ENCODE data around the gene USP6NL.
"Not testable (repeated sequence)": the region's sequence is repeated elsewhere in the genome, so short reads cannot be mapped to it uniquely, and the experiment has no call there.

The USP6NL gene

DNA sequence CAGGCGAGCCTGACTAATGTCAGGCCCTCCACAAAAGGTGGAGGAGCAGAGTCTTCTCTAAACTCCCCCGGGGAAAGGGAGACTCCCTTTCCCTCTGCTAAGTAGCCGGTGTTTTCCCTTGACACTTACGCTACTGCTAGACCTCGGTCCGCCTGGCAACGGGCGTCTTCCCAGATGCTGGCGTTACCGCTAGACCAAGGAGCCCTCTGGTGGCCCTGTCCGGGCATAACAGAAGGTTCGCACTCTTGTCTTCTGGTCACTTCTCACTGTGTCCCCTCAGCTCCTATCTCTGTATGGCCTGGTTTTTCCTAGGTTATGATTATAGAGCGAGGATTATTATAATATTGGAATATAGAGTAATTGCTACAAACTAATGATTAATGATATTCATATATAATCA is 116.5 kb downstream of the USP6NL start:
- H3K9me3 ChIP-seq (ENCODE audit: control insufficient read depth in 1 of 2, low read length in 2 of 2); H3K27me3 ChIP-seq (ENCODE audit: control insufficient read depth in 1 of 2, insufficient read depth in 2 of 2, low read length in 2 of 2); H3K27ac ChIP-seq (ENCODE audit: low read depth, low read length); H3K4me1 ChIP-seq (ENCODE audit: control insufficient read depth in 1 of 2, insufficient read depth in 2 of 2, low read length in 2 of 2); H3K9ac ChIP-seq (ENCODE audit: low read depth in 1 of 2, low read length in 2 of 2); H3K4me3 ChIP-seq (ENCODE audit: low read depth in 1 of 2, low read length in 2 of 2): not testable (repeated sequence)
- H3K36me3 ChIP-seq (ENCODE audit: control insufficient read depth in 1 of 2, insufficient read depth in 2 of 2, low read length in 2 of 2), result peaks cover 9 to 32% of the 10 kb centered on the region in 2 donors

GRCh38 chr10:11493646-11494045 is 117.8 kb downstream of the USP6NL start:
- Histone ChIP-seq H3K4me1 (ENCODE audit: control insufficient read depth in 1 of 2, insufficient read depth in 2 of 2, low read length in 2 of 2) (no peaks in the 10 kb centered on the region), H3K27ac (ENCODE audit: low read depth, low read length) (no peak overlapping the region), H3K4me3 (ENCODE audit: low read depth in 1 of 2, low read length in 2 of 2) (no peak overlapping the region), H3K36me3 (ENCODE audit: control insufficient read depth in 1 of 2, insufficient read depth in 2 of 2, low read length in 2 of 2) (peaks cover 14 to 32% of the 10 kb centered on the region in 2 donors), H3K9me3 (ENCODE audit: control insufficient read depth in 1 of 2, low read length in 2 of 2) (no peaks in the 10 kb centered on the region), H3K27me3 (ENCODE audit: control insufficient read depth in 1 of 2, insufficient read depth in 2 of 2, low read length in 2 of 2) (no peaks in the 10 kb centered on the region), H3K9ac (ENCODE audit: low read depth in 1 of 2, low read length in 2 of 2) (no peak overlapping the region)

DNA sequence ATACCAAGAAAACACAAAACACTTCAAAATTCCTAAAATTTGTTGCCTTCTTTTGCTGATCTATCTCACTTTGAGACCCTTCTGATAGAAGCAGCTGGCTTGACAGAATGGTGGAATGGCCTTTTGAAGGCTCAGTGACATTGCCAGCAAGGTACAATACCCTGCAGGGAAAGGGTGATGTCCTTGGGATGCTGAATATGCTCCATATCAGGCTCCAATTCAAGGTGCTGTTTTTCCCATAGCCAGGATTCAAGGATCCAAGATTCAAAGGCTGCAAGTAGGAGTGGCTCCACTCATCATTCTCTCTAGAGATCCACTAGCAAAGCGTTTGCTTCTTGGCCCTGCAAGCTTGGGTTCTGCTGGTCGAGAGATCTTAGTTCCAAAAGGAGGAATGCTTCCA is 120.4 kb downstream of the USP6NL start:
- H3K27me3 ChIP-seq (ENCODE audit: control insufficient read depth in 1 of 2, insufficient read depth in 2 of 2, low read length in 2 of 2), result no peaks in the 10 kb centered on the region
- H3K9me3 ChIP-seq (ENCODE audit: control insufficient read depth in 1 of 2, low read length in 2 of 2), result no peaks in the 10 kb centered on the region
- H3K4me3 ChIP-seq (ENCODE audit: low read depth in 1 of 2, low read length in 2 of 2), result no peak overlapping the region
- H3K9ac ChIP-seq (ENCODE audit: low read depth in 1 of 2, low read length in 2 of 2), result no peak overlapping the region
- H3K27ac ChIP-seq (ENCODE audit: low read depth, low read length), result no peak overlapping the region
- H3K4me1 ChIP-seq (ENCODE audit: control insufficient read depth in 1 of 2, insufficient read depth in 2 of 2, low read length in 2 of 2), result no peaks in the 10 kb centered on the region
- peaks cover 14 to 32% of the 10 kb centered on the region in 2 donors for H3K36me3 ChIP-seq (ENCODE audit: control insufficient read depth in 1 of 2, insufficient read depth in 2 of 2, low read length in 2 of 2)

- H3K27ac ChIP-seq (ENCODE audit: low read depth, low read length), result no peak overlapping the region
- H3K9ac ChIP-seq (ENCODE audit: low read depth in 1 of 2, low read length in 2 of 2), result no peak overlapping the region
- no peaks in the 10 kb centered on the region for H3K4me1 ChIP-seq (ENCODE audit: control insufficient read depth in 1 of 2, insufficient read depth in 2 of 2, low read length in 2 of 2)
- peaks cover 13 to 38% of the 10 kb centered on the region in 2 donors for H3K36me3 ChIP-seq (ENCODE audit: control insufficient read depth in 1 of 2, insufficient read depth in 2 of 2, low read length in 2 of 2)
- no peaks in the 10 kb centered on the region for H3K27me3 ChIP-seq (ENCODE audit: control insufficient read depth in 1 of 2, insufficient read depth in 2 of 2, low read length in 2 of 2)
- H3K9me3 ChIP-seq (ENCODE audit: control insufficient read depth in 1 of 2, low read length in 2 of 2), result no peaks in the 10 kb centered on the region
- H3K4me3 ChIP-seq (ENCODE audit: low read depth in 1 of 2, low read length in 2 of 2), result no peak overlapping the region
Measured at GRCh38 chr10:11489591-11489990, 121.9 kb downstream of the USP6NL start.

GRCh38 chr10:11488126-11488525 is 123.3 kb downstream of the USP6NL start:
- H3K4me1 ChIP-seq (ENCODE audit: control insufficient read depth in 1 of 2, insufficient read depth in 2 of 2, low read length in 2 of 2), result no peaks in the 10 kb centered on the region
- no peak overlapping the region for H3K4me3 ChIP-seq (ENCODE audit: low read depth in 1 of 2, low read length in 2 of 2)
- H3K9me3 ChIP-seq (ENCODE audit: control insufficient read depth in 1 of 2, low read length in 2 of 2), result no peaks in the 10 kb centered on the region
- H3K27me3 ChIP-seq (ENCODE audit: control insufficient read depth in 1 of 2, insufficient read depth in 2 of 2, low read length in 2 of 2), result no peaks in the 10 kb centered on the region
- H3K9ac ChIP-seq (ENCODE audit: low read depth in 1 of 2, low read length in 2 of 2), result no peak overlapping the region
- H3K36me3 ChIP-seq (ENCODE audit: control insufficient read depth in 1 of 2, insufficient read depth in 2 of 2, low read length in 2 of 2), result peaks cover 16 to 36% of the 10 kb centered on the region in 2 donors
- no peak overlapping the region for H3K27ac ChIP-seq (ENCODE audit: low read depth, low read length)

- no peak overlapping the region for H3K9ac ChIP-seq (ENCODE audit: low read depth in 1 of 2, low read length in 2 of 2)
- H3K4me3 ChIP-seq (ENCODE audit: low read depth in 1 of 2, low read length in 2 of 2), result no peak overlapping the region
- H3K9me3 ChIP-seq (ENCODE audit: control insufficient read depth in 1 of 2, low read length in 2 of 2), result no peaks in the 10 kb centered on the region
- H3K27me3 ChIP-seq (ENCODE audit: control insufficient read depth in 1 of 2, insufficient read depth in 2 of 2, low read length in 2 of 2), result no peaks in the 10 kb centered on the region
- no peaks in the 10 kb centered on the region for H3K4me1 ChIP-seq (ENCODE audit: control insufficient read depth in 1 of 2, insufficient read depth in 2 of 2, low read length in 2 of 2)
- H3K27ac ChIP-seq (ENCODE audit: low read depth, low read length), result no peak overlapping the region
- H3K36me3 ChIP-seq (ENCODE audit: control insufficient read depth in 1 of 2, insufficient read depth in 2 of 2, low read length in 2 of 2), result peaks cover 17% of the 10 kb centered on the region in 2 donors
Measured at GRCh38 chr10:11483201-11484148, 128.0 kb downstream of the USP6NL start.

DNA sequence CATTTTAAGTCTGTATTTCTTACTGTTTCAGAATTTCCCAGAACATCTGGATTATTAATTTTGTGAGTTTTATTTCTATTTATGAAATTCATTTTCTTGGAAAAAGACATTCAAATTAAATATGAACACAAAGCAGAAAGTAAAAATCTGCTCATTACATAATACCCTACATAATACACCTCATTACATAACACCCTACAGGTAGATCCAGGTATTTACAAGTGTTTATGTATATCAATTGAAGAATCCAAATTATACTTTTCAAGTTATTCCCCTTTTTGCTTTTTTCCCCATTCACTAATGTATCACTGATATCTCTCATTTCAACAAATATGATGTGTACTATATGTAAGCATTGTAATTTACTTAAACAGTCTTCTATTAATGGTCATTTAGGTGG is 129.1 kb downstream of the USP6NL start:
- no peak overlapping the region for H3K9ac ChIP-seq (ENCODE audit: low read depth in 1 of 2, low read length in 2 of 2)
- no peaks in the 10 kb centered on the region for H3K27me3 ChIP-seq (ENCODE audit: control insufficient read depth in 1 of 2, insufficient read depth in 2 of 2, low read length in 2 of 2)
- peaks cover 17 to 19% of the 10 kb centered on the region in 2 donors for H3K36me3 ChIP-seq (ENCODE audit: control insufficient read depth in 1 of 2, insufficient read depth in 2 of 2, low read length in 2 of 2)
- no peak overlapping the region for H3K4me3 ChIP-seq (ENCODE audit: low read depth in 1 of 2, low read length in 2 of 2)
- no peak overlapping the region for H3K27ac ChIP-seq (ENCODE audit: low read depth, low read length)
- H3K9me3 ChIP-seq (ENCODE audit: control insufficient read depth in 1 of 2, low read length in 2 of 2), result no peaks in the 10 kb centered on the region
- no peaks in the 10 kb centered on the region for H3K4me1 ChIP-seq (ENCODE audit: control insufficient read depth in 1 of 2, insufficient read depth in 2 of 2, low read length in 2 of 2)

GRCh38 chr10:11480687-11481086 is 130.8 kb downstream of the USP6NL start:
- Histone ChIP-seq H3K9me3 (ENCODE audit: control insufficient read depth in 1 of 2, low read length in 2 of 2) (no peaks in the 10 kb centered on the region), H3K4me3 (ENCODE audit: low read depth in 1 of 2, low read length in 2 of 2) (no peak overlapping the region), H3K27ac (ENCODE audit: low read depth, low read length) (no peak overlapping the region), H3K36me3 (ENCODE audit: control insufficient read depth in 1 of 2, insufficient read depth in 2 of 2, low read length in 2 of 2) (peaks cover 17 to 23% of the 10 kb centered on the region in 2 donors), H3K4me1 (ENCODE audit: control insufficient read depth in 1 of 2, insufficient read depth in 2 of 2, low read length in 2 of 2) (no peaks in the 10 kb centered on the region), H3K9ac (ENCODE audit: low read depth in 1 of 2, low read length in 2 of 2) (no peak overlapping the region), H3K27me3 (ENCODE audit: control insufficient read depth in 1 of 2, insufficient read depth in 2 of 2, low read length in 2 of 2) (no peaks in the 10 kb centered on the region)

DNA sequence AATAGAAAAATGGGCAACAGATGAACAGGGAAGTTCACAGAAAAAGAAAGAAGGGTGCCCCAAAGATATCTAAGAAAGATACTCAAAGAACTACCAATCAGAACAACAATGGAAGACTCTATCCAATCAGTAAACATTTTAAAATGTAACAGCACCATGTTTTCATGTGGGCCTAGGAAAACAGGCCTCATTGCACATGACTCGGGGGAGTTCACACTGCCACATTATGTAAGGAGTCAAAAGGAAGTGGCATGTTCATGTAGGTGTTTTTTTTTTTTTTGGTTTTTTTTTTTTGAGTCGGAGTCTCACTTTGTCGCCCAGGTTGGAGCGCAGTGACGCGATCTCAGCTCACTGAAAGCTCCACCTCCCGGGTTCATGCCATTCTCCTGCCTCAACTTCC is 132.2 kb downstream of the USP6NL start:
- Histone ChIP-seq H3K27me3 (ENCODE audit: control insufficient read depth in 1 of 2, insufficient read depth in 2 of 2, low read length in 2 of 2) (no peaks in the 10 kb centered on the region), H3K27ac (ENCODE audit: low read depth, low read length) (no peak overlapping the region), H3K9ac (ENCODE audit: low read depth in 1 of 2, low read length in 2 of 2) (no peak overlapping the region), H3K36me3 (ENCODE audit: control insufficient read depth in 1 of 2, insufficient read depth in 2 of 2, low read length in 2 of 2) (peaks cover 12 to 14% of the 10 kb centered on the region in 2 donors), H3K4me1 (ENCODE audit: control insufficient read depth in 1 of 2, insufficient read depth in 2 of 2, low read length in 2 of 2) (no peaks in the 10 kb centered on the region), H3K4me3 (ENCODE audit: low read depth in 1 of 2, low read length in 2 of 2) (no peak overlapping the region), H3K9me3 (ENCODE audit: control insufficient read depth in 1 of 2, low read length in 2 of 2) (no peaks in the 10 kb centered on the region)

DNA sequence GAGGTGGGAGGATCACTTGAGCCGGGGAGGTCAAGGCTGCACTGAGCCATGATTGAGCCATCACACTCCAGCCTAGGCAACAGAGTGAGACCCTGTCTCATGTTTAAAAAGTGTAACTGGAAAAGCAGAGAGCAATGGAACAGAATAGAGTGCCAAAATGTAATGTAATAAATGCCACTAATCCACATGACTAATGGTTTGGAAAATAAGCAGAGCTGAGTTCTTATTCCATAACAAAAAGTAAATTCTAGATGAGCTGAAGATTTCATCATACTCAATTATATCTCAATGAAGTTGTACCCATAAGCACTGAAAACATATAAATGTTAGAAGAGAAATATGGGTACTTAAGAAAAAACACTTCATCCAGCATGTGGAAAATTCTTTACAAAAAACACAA is 132.6 kb downstream of the USP6NL start:
- no peaks in the 10 kb centered on the region for H3K27me3 ChIP-seq (ENCODE audit: control insufficient read depth in 1 of 2, insufficient read depth in 2 of 2, low read length in 2 of 2)
- no peaks in the 10 kb centered on the region for H3K4me1 ChIP-seq (ENCODE audit: control insufficient read depth in 1 of 2, insufficient read depth in 2 of 2, low read length in 2 of 2)
- H3K9me3 ChIP-seq (ENCODE audit: control insufficient read depth in 1 of 2, low read length in 2 of 2), result no peaks in the 10 kb centered on the region
- H3K4me3 ChIP-seq (ENCODE audit: low read depth in 1 of 2, low read length in 2 of 2), result no peak overlapping the region
- H3K9ac ChIP-seq (ENCODE audit: low read depth in 1 of 2, low read length in 2 of 2), result no peak overlapping the region
- peaks cover 12 to 14% of the 10 kb centered on the region in 2 donors for H3K36me3 ChIP-seq (ENCODE audit: control insufficient read depth in 1 of 2, insufficient read depth in 2 of 2, low read length in 2 of 2)
- no peak overlapping the region for H3K27ac ChIP-seq (ENCODE audit: low read depth, low read length)
